ENCODE measurements around the gene TBX5.

Gene TBX5

DNA sequence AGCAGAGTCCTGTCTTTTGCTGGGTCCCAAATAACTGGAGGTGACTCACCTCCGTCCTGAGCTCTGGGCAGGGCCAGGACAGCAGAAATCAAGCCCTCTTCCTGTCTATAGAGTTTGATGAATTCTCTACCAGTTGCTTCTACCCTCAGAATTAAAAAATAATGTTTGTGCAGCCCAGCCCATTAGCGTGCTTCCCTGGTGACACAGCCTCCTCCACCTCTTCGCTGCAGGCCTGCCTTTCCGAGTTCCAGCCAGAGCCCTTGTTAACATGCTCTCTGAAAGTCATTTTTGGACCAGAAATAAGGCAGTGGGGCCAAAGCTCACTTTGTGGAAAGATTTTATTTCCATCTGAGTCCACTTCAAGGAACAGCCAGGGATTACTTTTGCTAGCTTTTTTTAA is 94.0 kb downstream of the TBX5 start:
- TF ChIP-seq SIN3A (IDR thresholded peaks at IDR 0.05; ENCODE audit: borderline replicate concordance, insufficient read depth, low read length): no peak
- no peak for TF ChIP-seq POLR2AphosphoS5 (IDR thresholded peaks at IDR 0.05; ENCODE audit: low read depth, low read length)
- TF ChIP-seq FOXP2 (optimal IDR thresholded peaks at IDR 0.05; ENCODE audit: borderline replicate concordance, extremely low read depth, extremely low read length, insufficient read depth): no peak

DNA sequence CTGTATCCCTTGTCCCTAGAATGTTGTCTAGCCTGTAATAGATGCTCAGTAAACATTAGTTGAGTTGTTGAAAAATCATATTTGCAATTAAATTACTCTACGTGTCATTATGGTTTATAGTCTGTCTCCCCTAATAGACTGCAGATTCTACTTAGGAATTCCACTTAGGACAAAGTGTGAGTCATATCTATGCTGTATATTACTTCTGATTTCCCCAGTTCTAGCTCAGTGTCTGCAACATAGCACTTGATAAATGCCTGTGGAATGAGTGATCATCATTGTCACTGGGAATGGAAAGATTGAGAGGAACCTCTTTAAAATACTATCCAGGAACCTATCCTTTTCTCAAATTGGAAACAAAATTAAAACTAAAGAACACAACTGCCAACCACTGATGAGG is 99.3 kb downstream of the TBX5 start:
- TF ChIP-seq TAF1 (IDR thresholded peaks at IDR 0.05; ENCODE audit: borderline replicate concordance, insufficient read depth, low read length) (no peak), POLR2AphosphoS5 (IDR thresholded peaks at IDR 0.05; ENCODE audit: low read depth, low read length) (no peak), SIN3A (IDR thresholded peaks at IDR 0.05; ENCODE audit: borderline replicate concordance, insufficient read depth, low read length) (no peak), FOXP2 (optimal IDR thresholded peaks at IDR 0.05; ENCODE audit: borderline replicate concordance, extremely low read depth, extremely low read length, insufficient read depth) (no peak)
- TF ChIP-seq, protein P1, sequence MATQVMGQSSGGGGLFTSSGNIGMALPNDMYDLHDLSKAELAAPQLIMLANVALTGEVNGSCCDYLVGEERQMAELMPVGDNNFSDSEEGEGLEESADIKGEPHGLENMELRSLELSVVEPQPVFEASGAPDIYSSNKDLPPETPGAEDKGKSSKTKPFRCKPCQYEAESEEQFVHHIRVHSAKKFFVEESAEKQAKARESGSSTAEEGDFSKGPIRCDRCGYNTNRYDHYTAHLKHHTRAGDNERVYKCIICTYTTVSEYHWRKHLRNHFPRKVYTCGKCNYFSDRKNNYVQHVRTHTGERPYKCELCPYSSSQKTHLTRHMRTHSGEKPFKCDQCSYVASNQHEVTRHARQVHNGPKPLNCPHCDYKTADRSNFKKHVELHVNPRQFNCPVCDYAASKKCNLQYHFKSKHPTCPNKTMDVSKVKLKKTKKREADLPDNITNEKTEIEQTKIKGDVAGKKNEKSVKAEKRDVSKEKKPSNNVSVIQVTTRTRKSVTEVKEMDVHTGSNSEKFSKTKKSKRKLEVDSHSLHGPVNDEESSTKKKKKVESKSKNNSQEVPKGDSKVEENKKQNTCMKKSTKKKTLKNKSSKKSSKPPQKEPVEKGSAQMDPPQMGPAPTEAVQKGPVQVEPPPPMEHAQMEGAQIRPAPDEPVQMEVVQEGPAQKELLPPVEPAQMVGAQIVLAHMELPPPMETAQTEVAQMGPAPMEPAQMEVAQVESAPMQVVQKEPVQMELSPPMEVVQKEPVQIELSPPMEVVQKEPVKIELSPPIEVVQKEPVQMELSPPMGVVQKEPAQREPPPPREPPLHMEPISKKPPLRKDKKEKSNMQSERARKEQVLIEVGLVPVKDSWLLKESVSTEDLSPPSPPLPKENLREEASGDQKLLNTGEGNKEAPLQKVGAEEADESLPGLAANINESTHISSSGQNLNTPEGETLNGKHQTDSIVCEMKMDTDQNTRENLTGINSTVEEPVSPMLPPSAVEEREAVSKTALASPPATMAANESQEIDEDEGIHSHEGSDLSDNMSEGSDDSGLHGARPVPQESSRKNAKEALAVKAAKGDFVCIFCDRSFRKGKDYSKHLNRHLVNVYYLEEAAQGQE (IDR thresholded peaks at IDR 0.05; ENCODE audit: insufficient read depth in 1 of 2, low read depth in 2 of 2, low read length in 2 of 2): no peak

DNA sequence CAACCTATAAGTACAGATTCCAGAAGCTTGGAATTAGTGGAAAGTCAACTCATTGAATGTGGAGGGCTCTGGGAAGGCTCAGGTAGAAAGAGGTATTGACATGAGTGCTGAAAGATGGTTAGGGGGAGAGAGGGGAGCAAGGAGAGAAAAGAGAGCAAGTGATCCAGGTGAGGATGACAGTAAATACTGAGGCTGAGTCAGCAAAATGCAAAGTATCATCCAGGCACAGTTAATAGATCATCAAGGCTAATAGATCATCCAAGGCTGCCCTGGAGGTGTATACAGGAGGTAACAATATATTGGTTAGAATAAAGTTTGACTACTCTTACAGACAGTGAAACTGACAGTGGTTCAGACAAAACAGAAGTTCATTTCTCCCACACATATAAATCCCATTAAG is 100.5 kb downstream of the TBX5 start:
- TF ChIP-seq SIN3A (IDR thresholded peaks at IDR 0.05; ENCODE audit: borderline replicate concordance, insufficient read depth, low read length): no peak
- TF ChIP-seq TAF1 (IDR thresholded peaks at IDR 0.05; ENCODE audit: borderline replicate concordance, insufficient read depth, low read length): no peak
- TF ChIP-seq, protein P1 (IDR thresholded peaks at IDR 0.05; ENCODE audit: insufficient read depth in 1 of 2, low read depth in 2 of 2, low read length in 2 of 2): no peak
- TF ChIP-seq POLR2AphosphoS5 (IDR thresholded peaks at IDR 0.05; ENCODE audit: low read depth, low read length): no peak
- TF ChIP-seq FOXP2 (optimal IDR thresholded peaks at IDR 0.05; ENCODE audit: borderline replicate concordance, extremely low read depth, extremely low read length, insufficient read depth): no peak

Measured in PFSK-1 (cell line).